ENCODE results near the gene EHMT1.

EHMT1 gene

DNA sequence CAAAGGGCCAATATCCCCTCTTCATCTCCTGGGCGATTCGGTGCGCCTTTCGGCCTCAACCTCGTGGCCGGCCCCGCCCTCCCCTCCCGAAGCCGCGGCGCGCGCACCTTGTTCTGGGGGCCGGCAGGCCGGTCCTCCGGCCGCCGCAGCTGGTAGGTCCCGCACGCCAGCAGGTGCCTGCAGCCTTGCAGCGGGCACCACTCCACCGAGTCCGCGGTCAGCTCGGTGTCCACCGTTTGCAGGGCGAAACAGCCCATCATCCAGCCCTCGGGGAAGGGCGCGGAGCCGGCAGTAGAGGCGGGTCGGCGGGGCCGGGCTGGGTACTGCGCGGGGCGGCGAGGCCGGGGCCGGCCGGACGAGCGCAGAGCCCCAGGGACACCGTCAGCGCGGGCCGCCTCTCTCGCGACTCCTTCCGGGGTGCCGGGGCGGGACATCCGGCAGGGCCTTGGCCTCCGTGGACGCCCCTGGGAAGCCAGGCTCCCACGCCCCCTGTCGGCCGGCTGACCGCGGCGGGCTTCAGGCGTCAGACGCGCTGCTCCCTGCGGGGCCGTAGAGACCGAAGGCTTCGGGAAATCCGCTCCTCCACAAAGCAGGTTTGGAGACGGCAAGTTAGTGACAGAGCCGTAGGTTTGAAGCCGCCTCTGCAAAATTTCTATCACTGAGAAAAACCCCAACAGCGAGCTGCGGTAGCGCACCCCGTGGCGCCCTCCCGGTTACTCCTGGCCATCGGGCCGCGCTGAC, 40.1 kb upstream of the EHMT1 start, which contains the start of gene DPH7:
Gene DPH7, minus strand, starts transcription at position 408 of the 741 bp plus-strand sequence. Its CDS starts 148 bp downstream, at position 260.
- CTCF ChIA-PET = interaction anchor here (1.1 to 1.8 kb wide), 2 partner anchors 9 to 24 kb away, joined by 6 to 7 read pairs; no protein-coding TSS in a partner anchor
- POLR2A ChIA-PET = interaction anchor here (1.3 to 2.5 kb wide), 3 partner anchors 12 to 27 kb away, joined by 3 to 9 read pairs (median 6); partner anchors contain the start of genes ARRDC1, MRPL41 and ZMYND19
- DNase-seq (ENCODE audit: extremely low spot score) = peak; percentile 97
- no peak for TF ChIP-seq NFRKB (IDR thresholded peaks at IDR 0.05)
- 0 out of 2 replicates have a peak, but pooled peaks have one; percentile 34 for TF ChIP-seq ARNT (IDR thresholded peaks at IDR 0.05)
- TF ChIP-seq FOXM1 (IDR thresholded peaks at IDR 0.05; ENCODE audit: borderline replicate concordance) = no peak
- no peak for TF ChIP-seq BHLHE40 (IDR thresholded peaks at IDR 0.05; ENCODE audit: borderline replicate concordance)

DNA sequence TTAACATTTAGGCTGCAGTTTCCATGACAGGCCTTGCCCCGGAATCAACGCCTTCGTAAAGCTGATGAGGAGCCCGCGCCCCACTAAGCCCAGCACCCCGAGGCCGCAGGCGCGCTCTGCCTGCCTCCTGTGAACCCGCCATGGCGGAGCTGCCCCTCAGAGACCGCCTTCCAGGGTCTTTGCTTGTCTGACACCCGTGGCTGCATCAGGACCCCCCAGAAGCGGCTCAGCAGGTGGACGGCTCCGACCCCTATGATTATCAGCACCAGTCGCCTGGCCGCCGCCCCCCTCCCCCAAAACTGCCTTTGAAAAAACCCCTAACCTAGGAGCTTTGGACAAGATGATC, 39.6 kb upstream of the EHMT1 start:
- POLR2A ChIA-PET = interaction anchor here (1.3 to 2.5 kb wide), 2 partner anchors 26 to 27 kb away, joined by 3 to 6 read pairs; partner anchors contain the start of genes ARRDC1 and MRPL41
- CTCF ChIA-PET = interaction anchor here (1.1 to 1.8 kb wide), 2 partner anchors 9 to 24 kb away, joined by 6 to 7 read pairs; no protein-coding TSS in a partner anchor
- no peak for DNase-seq (ENCODE audit: extremely low spot score)

DNA sequence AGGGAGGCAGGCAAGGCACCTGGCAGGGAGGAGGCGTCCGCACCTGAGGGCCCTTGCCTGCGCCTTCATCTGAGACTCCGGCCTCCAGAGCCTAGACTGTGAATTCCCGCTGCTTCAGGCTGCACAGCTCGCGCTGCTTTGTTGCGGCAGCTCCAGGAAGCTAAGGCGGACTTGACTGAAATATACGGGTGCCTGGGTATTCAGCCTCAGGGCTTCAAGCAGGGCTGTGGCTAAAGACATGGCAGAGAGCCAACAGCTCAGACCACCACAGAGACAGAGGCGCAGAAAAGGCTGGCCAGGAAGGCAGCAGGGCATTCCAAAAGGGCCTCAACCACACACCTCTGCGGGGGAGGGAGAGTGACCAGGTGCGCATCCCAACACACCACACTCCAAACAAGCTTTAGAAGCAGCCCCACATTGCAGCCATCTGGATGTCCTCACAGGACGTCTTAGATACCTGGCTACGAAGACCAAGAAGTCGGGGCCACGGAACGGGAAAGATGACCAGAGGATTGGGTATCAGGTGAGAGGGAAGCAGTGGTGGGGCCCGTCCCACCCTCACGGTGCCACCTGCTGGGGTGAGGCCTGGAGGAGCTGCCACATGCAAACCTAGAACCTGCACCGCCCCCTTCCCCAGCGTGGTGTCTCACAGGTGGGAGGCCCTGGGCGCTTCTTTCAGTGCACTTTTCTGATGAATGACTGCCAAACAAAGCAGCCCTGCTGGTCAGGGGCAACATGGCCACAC, 38.4 kb upstream of the EHMT1 start:
- ChIA-PET POLR2A (interaction anchor here (1.0 to 2.4 kb wide), 2 partner anchors 11 to 22 kb away, joined by 3 to 15 read pairs; partner anchors contain the start of gene ZMYND19), CTCF (interaction anchor here (1.8 kb wide), 1 partner anchor 23 kb away, joined by 6 read pairs; no protein-coding TSS in a partner anchor)
- no peak for DNase-seq (ENCODE audit: extremely low spot score)
- no peak for TF ChIP-seq ARNT (IDR thresholded peaks at IDR 0.05)
- TF ChIP-seq TARDBP (IDR thresholded peaks at IDR 0.05) = no peak
- TF ChIP-seq L3MBTL2 (conservative IDR thresholded peaks at IDR 0.05) = no peak
- TF ChIP-seq, protein P1, sequence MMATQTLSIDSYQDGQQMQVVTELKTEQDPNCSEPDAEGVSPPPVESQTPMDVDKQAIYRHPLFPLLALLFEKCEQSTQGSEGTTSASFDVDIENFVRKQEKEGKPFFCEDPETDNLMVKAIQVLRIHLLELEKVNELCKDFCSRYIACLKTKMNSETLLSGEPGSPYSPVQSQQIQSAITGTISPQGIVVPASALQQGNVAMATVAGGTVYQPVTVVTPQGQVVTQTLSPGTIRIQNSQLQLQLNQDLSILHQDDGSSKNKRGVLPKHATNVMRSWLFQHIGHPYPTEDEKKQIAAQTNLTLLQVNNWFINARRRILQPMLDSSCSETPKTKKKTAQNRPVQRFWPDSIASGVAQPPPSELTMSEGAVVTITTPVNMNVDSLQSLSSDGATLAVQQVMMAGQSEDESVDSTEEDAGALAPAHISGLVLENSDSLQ (IDR thresholded peaks at IDR 0.05) = no peak
- TF ChIP-seq SP1 (IDR thresholded peaks at IDR 0.05) = no peak
- no peak for TF ChIP-seq CTBP1 (IDR thresholded peaks at IDR 0.05; ENCODE audit: borderline replicate concordance)

More for the DNA sequence above, 39.6 kb upstream of the EHMT1 start:
- TF ChIP-seq, protein P1 (IDR thresholded peaks at IDR 0.05) = no peak
- TF ChIP-seq FOXK2 (IDR thresholded peaks at IDR 0.05) (no peak), NFRKB (IDR thresholded peaks at IDR 0.05) (no peak), ELF4 (IDR thresholded peaks at IDR 0.05) (no peak), CTBP1 (IDR thresholded peaks at IDR 0.05; ENCODE audit: borderline replicate concordance) (no peak), BHLHE40 (IDR thresholded peaks at IDR 0.05; ENCODE audit: borderline replicate concordance) (no peak), SP1 (IDR thresholded peaks at IDR 0.05) (no peak), HDGF (IDR thresholded peaks at IDR 0.05; ENCODE audit: borderline replicate concordance) (no peak), FOXA1 (IDR thresholded peaks at IDR 0.05) (no peak), ARNT (IDR thresholded peaks at IDR 0.05) (no peak), FOXM1 (IDR thresholded peaks at IDR 0.05; ENCODE audit: borderline replicate concordance) (no peak), SUZ12 (IDR thresholded peaks at IDR 0.05) (no peak), ZNF384 (IDR thresholded peaks at IDR 0.05) (no peak), LEF1 (IDR thresholded peaks at IDR 0.05; ENCODE audit: borderline replicate concordance) (no peak), TARDBP (IDR thresholded peaks at IDR 0.05) (no peak), L3MBTL2 (conservative IDR thresholded peaks at IDR 0.05) (no peak)

DNA sequence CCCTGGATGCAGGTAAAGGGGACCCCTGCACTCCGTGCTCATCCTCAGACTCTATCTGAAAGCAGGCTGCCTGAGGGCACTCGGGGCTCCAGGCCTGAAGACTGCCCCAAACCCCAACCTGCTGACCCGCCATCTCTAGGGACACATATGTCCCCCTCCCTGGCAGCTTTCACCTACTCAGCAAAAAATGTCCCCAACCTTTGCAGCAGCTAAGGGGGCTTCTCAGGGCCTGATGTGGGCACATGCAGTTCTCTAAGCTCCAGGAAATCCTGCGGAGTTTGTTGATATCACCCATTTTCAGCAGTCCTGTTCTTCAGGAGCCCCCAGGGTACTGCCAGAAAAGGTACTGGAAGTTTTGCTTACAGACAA, 37.9 kb upstream of the EHMT1 start:
- POLR2A ChIA-PET = interaction anchor here (0.9 to 2.4 kb wide), 4 partner anchors 10 to 38 kb away, joined by 3 to 15 read pairs (median 6); partner anchors contain the start of genes ARRDC1, EHMT1 and ZMYND19
- CTCF ChIA-PET = no interaction called here
- no peak for DNase-seq (ENCODE audit: extremely low spot score)
- TF ChIP-seq L3MBTL2 (conservative IDR thresholded peaks at IDR 0.05) (no peak), TARDBP (IDR thresholded peaks at IDR 0.05) (no peak), CTBP1 (IDR thresholded peaks at IDR 0.05; ENCODE audit: borderline replicate concordance) (no peak), ELF4 (IDR thresholded peaks at IDR 0.05) (no peak), LEF1 (IDR thresholded peaks at IDR 0.05; ENCODE audit: borderline replicate concordance) (no peak), ZNF384 (IDR thresholded peaks at IDR 0.05) (no peak), FOXM1 (IDR thresholded peaks at IDR 0.05; ENCODE audit: borderline replicate concordance) (no peak), HDGF (IDR thresholded peaks at IDR 0.05; ENCODE audit: borderline replicate concordance) (no peak), ARNT (IDR thresholded peaks at IDR 0.05) (no peak), SP1 (IDR thresholded peaks at IDR 0.05) (no peak), BHLHE40 (IDR thresholded peaks at IDR 0.05; ENCODE audit: borderline replicate concordance) (no peak), SUZ12 (IDR thresholded peaks at IDR 0.05) (no peak), NFRKB (IDR thresholded peaks at IDR 0.05) (no peak), FOXA1 (IDR thresholded peaks at IDR 0.05) (no peak), FOXK2 (IDR thresholded peaks at IDR 0.05) (no peak)
- TF ChIP-seq, protein P1 (IDR thresholded peaks at IDR 0.05) = no peak

Measured in HEK293T (cell line).